ENCODE results near the gene RIPK4. TPM values are rescaled to one million over a fixed set of nuclear protein-coding genes. Genes with fewer than 3 reads are reported as not detected.

The RIPK4 gene
- not detected for polyA plus RNA-seq (2012; ENCODE audit: insufficient read depth, insufficient read length, low read depth)

GRCh38 chr21:41766883-41767605 is at the start of gene RIPK4:
RIPK4 (minus strand) TSS chr21:41767052; CDS start chr21:41767041, 11 bp downstream.
- no peak within 1 kb of the TSS for H3K4me3 ChIP-seq (ENCODE audit: low read depth, low read length)
- H3K9me3 ChIP-seq: no peaks in the 10 kb centered on the region
- TF ChIP-seq CTCF (IDR thresholded peaks at IDR 0.05; ENCODE audit: low read depth, low read length): no peak
- no peaks in the 10 kb centered on the region for H3K4me1 ChIP-seq
- H3K36me3 ChIP-seq: no peaks in the 10 kb centered on the region
- peaks cover 44% of the 10 kb centered on the region for H3K27me3 ChIP-seq
- no peak for DNase-seq

- Histone ChIP-seq H3K36me3 (0 out of 2 replicates have a peak, but pooled peaks cover 3% of the 10 kb centered on the region), H3K9me3 (no peaks in the 10 kb centered on the region), H3K27me3 (no peaks in the 10 kb centered on the region), H3K4me3 (ENCODE audit: low read depth, low read length) (no peak overlapping the region), H3K4me1 (no peaks in the 10 kb centered on the region)
- no peak for TF ChIP-seq CTCF (IDR thresholded peaks at IDR 0.05; ENCODE audit: low read depth, low read length)
- DNase-seq: no peak
These were observed 49.1 kb upstream of the RIPK4 start for GRCh38 chr21:41815652-41816582.

- peaks cover 9% of the 10 kb centered on the region; the same call in 1 of the 2 replicates for H3K36me3 ChIP-seq
- H3K27me3 ChIP-seq: no peaks in the 10 kb centered on the region
- DNase-seq: no peak
- no peak overlapping the region for H3K4me3 ChIP-seq (ENCODE audit: low read depth, low read length)
- no peaks in the 10 kb centered on the region for H3K4me1 ChIP-seq
- TF ChIP-seq CTCF (IDR thresholded peaks at IDR 0.05; ENCODE audit: low read depth, low read length): no peak
- H3K9me3 ChIP-seq: no peaks in the 10 kb centered on the region
These were observed 46.4 kb upstream of the RIPK4 start for GRCh38 chr21:41813226-41813625.

- no peak overlapping the region for H3K4me3 ChIP-seq (ENCODE audit: low read depth, low read length)
- TF ChIP-seq CTCF (IDR thresholded peaks at IDR 0.05; ENCODE audit: low read depth, low read length): no peak
- H3K36me3 ChIP-seq: peaks cover 9% of the 10 kb centered on the region; the same call in 1 of the 2 replicates
- H3K27me3 ChIP-seq: no peaks in the 10 kb centered on the region
- no peaks in the 10 kb centered on the region for H3K9me3 ChIP-seq
- H3K4me1 ChIP-seq: no peaks in the 10 kb centered on the region
- DNase-seq: no peak
These were observed 45.8 kb upstream of the RIPK4 start for GRCh38 chr21:41812679-41813078.

- Histone ChIP-seq H3K27me3 (no peaks in the 10 kb centered on the region), H3K36me3 (peaks cover 9% of the 10 kb centered on the region; the same call in 1 of the 2 replicates), H3K4me3 (ENCODE audit: low read depth, low read length) (no peak overlapping the region), H3K9me3 (no peaks in the 10 kb centered on the region), H3K4me1 (no peaks in the 10 kb centered on the region)
- TF ChIP-seq CTCF (IDR thresholded peaks at IDR 0.05; ENCODE audit: low read depth, low read length): no peak
- no peak for DNase-seq
These were observed 43.7 kb upstream of the RIPK4 start for GRCh38 chr21:41810597-41810932.
